GM18868 (cell line): Measurements from ENCODE around the gene CGB3.

Experiments
- ATAC-seq: cut with Tn5 transposase; IDR thresholded peaks from one replicate; pipeline ENCODE4 v1.9.1; 2021; ENCODE audit warnings: mild to moderate bottlenecking, moderate library complexity; ENCODE audit not compliant: unreplicated experiment

CGB3 gene

GRCh38 chr19:49016067-49016839 lies 7.9 kb downstream of the CGB3 start:
- ATAC-seq: no peak

- ATAC-seq: no peak
Observed at GRCh38 chr19:49014870-49015255, 9.3 kb downstream of the CGB3 start.

DNA sequence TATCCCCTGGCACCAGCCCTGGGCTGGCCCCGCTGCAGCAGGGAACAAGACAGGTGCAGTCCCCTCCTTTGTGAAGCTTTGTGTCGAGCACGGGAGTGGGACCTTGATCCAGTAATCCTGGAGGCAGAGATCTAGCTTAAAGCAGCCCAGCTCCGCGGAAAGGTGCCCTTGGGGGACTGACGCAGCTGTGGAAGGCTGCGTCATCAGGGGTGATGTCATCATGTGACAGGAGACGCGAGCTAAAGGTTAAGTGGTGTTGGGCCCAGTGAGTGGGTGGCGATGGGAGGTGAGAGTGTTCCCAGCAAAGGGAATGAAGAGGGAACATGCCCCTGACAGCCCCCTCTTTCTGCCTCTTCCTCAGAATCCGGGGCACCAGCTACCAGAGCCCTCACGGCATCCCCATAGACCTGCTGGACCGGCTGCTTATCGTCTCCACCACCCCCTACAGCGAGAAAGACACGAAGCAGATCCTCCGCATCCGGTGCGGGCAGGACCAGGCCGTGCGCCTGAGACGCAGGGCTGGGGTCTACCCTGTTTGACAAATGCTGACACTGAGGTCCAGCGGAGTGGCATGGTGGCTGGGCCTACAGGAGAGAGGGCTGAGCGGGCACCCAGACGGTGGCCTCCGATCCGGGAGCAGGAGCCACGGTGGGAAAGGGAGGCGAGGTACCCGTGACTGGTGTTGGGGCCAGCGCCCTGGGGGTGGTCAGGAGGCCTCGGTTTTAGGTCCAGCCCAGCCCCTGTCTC lies 9.8 kb downstream of the CGB3 start:
- no peak for ATAC-seq

GRCh38 chr19:49011194-49011593 lies 12.9 kb downstream of the CGB3 start:
- no peak for ATAC-seq

DNA sequence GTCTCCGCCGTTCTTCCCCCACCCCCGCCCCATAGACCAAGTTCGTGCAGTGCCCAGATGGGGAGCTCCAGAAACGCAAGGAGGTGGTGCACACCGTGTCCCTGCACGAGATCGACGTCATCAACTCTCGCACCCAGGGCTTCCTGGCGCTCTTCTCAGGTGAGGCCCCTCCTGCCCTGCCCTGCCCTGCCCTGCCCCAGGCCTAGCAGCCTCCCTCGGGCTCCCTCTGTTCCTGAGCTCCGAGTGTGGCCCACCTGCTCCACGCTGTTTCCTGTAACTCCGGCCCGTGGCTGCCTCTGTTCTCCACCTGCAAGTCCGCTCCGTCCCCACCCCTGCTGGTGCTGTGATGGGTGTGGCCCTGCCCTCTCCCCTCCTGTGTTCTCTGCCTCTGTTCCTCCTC lies 13.7 kb downstream of the CGB3 start:
- no peak for ATAC-seq

GRCh38 chr19:49009828-49010227 lies 14.3 kb downstream of the CGB3 start:
- no peak for ATAC-seq

DNA sequence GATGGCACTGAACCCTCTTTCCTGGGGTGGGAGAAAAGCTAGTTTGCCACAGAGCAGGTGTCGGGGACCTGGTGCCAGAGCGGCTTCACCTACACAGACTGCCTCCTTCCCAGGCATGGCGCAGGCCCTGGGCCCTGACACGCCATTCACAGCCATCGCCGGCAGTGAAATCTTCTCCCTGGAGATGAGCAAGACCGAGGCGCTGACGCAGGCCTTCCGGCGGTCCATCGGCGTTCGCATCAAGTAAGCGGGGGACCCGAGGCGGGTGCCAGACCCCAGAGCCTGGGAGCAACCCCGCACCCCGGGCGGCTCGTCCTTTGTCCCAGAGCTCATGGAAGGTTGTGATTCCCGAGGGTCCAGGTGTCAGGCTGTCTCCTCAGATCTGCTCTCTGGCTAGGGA lies 17.2 kb downstream of the CGB3 start:
- ATAC-seq: no peak

DNA sequence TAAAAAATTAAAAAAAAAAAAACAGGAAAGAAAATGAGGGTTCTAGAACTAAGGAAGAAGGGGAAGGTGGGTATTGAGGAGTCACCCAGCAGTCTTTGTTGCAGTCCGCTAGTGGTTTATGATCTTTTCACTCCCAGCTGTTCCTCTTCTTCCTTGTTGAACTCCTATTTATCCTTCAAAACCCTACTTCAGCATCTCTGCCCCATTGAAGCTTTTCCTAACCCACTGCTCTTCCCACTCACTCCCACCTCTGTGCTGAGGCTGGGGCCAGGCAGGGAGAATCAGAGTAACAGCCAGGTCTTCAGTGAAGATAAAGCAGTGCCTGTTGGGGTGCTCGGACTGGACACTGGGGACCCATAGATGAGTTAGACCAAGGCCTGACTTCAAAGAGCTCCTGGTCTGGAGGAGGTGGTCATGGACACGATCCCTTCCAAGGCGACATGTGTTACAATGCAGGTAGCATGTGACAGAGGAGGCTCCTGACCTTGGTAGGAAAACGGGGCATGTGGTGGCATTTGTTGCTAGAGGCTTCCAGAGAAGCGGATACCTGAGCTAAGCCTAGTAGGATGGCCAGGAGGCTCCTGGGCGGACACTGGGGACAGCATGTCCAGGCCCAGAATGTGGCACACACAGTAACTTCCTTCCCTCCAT lies 19.0 kb downstream of the CGB3 start:
- no peak for ATAC-seq

DNA sequence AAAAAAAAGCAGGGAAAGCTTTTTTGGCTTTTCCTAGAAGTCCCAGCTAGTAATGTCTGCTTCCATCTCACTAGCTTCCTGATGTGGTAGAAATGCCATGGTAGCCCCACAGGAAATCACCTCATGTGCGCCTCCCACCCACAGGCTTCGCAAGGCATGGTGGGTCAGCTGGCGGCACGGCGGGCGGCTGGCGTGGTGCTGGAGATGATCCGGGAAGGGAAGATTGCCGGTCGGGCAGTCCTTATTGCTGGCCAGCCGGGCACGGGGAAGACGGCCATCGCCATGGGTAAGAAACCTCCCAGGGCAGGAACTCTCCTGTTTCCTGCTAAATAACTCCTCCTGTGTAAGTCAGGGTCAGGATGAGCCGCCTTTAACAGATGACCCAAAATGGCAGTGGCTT lies 20.0 kb downstream of the CGB3 start:
- no peak for ATAC-seq

- no peak for ATAC-seq
Observed at GRCh38 chr19:48999481-49000325, 24.4 kb downstream of the CGB3 start.

DNA sequence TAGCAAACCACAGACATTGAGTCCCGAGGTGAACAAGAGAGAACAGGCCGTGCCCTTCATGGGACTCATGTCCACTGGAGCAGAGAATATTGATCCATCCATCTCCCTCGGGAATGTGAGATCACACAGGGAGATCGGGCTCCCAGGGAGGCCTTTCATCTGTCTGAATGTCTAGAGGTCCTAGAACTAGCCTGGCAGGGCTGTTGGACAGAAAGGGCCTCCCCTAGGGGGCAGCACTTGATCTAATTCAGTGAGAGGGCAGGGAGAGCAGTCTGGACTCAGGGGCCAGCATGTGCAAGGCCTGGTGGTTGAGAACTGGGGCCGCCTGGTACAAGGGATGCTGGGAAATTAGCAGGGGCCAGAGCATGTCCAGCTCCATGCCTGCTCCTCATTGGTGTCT lies 26.2 kb downstream of the CGB3 start:
- ATAC-seq: no peak

DNA sequence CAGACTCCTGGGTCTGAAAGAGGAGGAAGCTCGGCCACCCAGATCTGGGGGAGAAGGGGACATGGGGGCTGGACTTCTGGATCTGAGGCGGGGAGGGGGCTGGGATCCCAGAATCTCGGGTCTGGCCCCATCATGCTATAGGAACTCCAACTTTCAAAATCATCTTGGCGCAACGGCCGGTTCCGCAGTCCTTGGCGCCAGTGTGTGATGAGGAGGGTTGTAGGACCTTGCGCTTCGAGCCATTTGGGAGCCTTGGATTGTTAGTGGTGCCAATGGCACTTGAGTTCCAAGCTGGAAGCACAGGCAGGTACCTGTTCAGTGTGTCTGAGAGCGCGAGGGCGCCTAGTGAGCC lies 30.1 kb downstream of the CGB3 start:
- no peak for ATAC-seq

DNA sequence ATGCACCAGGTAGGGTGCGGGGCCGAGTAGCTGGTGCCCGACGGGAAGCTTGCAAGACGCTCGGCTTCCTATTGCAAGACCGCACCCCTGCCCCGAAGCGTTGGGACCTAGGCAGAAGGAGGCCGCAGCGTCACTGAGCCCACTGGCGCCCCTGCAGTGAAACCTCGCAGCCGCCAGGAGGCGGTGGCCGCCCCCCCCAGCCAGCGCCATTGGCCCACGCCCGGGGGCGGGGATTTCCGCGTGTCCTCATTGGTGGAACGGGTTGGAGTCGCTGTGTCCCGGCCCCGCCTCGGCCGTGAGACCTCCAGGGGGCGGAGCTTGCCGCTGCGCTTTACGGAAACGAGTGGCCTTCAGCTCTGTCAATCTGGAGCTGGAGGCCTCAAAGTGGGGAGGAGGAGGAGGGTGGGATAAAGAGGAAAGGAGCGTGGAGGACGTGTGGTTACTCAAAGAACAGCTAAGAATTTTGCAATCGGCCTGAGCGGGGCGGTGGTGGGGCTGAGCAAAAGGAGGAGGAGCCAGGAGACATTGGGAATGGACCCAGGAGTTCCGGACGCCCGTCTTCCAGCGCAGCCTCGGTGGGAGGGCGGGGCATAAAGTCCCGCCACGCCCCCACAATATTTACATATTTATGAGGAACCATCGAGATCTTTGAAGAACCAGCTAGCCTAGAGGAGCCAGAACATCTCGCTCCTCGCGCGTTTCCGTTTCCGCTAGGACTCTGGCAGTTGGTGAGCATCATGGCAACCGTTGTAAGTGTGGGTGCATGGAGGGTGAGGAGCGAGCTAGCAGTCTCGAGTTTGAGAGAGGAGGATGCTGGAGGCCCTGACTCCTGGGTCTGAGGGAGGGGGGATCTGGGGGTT lies 30.7 kb downstream of the CGB3 start, which contains the start of the genes GYS1 and RUVBL2:
TSS of gene GYS1 (minus strand) at position 135 of the 860 bp plus-strand sequence. CDS start 197 bp downstream, outside the sequence.
TSS of gene RUVBL2 (plus strand) at position 713 of the 860 bp plus-strand sequence. CDS start at position 738, 25 bp downstream.
- ATAC-seq: peak; percentile 84

DNA sequence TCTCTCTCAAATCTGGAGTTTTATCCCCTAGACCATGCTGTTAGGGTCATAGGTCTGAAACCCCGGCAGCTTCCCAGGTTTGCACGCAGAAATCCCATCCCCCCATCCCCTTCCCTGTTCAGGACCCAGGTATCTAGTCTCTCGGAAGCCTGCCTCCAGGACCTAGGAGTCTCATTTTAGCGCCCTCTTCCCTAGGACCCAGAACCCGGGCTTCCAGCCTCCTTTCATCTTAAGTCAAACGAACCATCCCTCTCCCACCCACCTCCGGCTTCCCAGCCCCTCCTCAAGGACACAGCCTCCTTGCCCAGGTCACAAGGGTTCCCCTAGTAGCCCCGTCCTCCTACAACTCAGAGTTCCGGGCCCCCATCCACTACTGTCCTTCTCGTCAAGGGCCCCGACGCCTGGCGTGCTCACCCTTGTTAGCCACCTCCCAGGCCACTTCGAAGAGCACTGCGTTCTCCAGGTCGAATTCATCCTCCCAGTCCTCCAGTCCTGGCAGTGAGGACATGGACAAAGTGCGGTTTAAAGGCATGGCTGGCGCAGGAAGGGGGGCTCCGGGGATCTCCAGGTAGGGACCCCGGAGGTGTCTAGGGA lies 31.5 kb downstream of the CGB3 start:
- no peak for ATAC-seq

- no peak for ATAC-seq
Observed at GRCh38 chr19:48991873-48992580, 32.1 kb downstream of the CGB3 start.

DNA sequence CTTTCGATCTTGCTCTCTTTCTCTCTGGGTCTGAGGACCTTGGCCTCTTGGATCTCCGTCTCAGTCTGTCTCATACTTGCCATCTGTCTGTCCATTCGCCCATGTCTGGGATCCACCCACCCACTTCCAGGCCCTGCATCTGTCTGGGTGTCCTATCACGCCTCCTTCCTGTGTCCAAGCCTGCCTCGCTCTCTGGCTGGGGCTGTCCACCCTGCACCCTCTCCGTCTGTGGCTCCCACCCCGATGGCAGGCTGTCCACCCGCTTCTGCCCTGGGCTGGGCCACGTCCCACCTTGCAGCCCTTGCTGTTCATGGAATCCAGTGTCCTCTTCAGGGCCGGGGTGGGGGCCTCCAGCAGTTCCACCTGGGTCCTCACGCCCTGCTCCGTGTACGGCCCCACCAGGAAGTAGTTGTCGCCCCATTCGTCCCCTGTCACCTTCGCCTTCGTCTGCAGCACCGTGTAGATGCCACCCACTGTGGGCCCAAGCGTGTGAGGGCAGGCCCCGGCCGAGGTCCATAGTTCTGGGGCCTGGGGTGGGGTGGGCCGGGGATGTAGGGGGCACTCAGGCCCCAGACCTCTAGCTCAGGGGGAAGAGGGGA lies 33.0 kb downstream of the CGB3 start:
- ATAC-seq: no peak

DNA sequence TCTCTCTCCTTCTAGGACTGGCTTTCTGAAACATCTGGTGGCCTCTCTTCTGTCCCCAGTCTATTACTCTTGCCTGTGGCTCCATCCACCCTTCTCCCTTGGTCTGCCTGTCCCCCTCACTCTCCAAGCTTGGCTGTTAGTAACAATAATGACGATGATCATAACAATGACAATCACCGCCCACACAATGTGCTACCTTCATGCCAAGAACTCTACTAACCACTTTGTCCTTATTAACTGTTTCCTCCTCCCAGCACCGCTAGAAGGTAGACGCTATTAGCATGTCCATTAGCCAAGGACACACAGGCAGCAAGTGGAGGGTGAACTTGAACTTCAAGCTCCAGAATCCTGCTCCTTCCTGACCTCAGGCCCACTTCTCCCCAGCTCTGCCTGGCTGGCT lies 33.7 kb downstream of the CGB3 start:
- no peak for ATAC-seq

GRCh38 chr19:48989701-48990291 lies 34.3 kb downstream of the CGB3 start:
- ATAC-seq: no peak
